Kidney epithelial cell (primary cell): ENCODE measurements around the gene DIAPH3. TPM values are rescaled to one million over a fixed set of nuclear protein-coding genes. Genes with fewer than 3 reads are reported as not detected.
A peak's percentile ranks its signal among the peaks of the same experiment; 100 is the strongest.

Source experiments
- DNase-seq: peaks from one replicate; pipeline ENCODE4 v3.0.0-alpha.2; 2010; ENCODE audit warnings: low read depth
- H3K27me3 ChIP-seq: 2 replicates; pipeline ENCODE4 v1.6.0; 2011; ENCODE audit warnings: low read length; ENCODE audit not compliant: control insufficient read depth, insufficient read depth
- H3K36me3 ChIP-seq: 2 replicates; pipeline ENCODE4 v1.5.1; 2011; ENCODE audit warnings: low read length; ENCODE audit not compliant: control insufficient read depth, insufficient read depth
- H3K4me3 ChIP-seq: 2 replicates; pipeline ENCODE4 v1.5.1; 2011; ENCODE audit warnings: low read depth, mild to moderate bottlenecking, control low read depth, low read length
- CTCF ChIP-seq: IDR thresholded peaks from 2 replicates; pipeline ENCODE4 v1.5.1; 2011; ENCODE audit warnings: mild to moderate bottlenecking, moderate library complexity, low read length, control low read depth, inconsistent platforms; ENCODE audit not compliant: insufficient read depth, poor library complexity, severe bottlenecking
- total RNA-seq: library from RNA; depleted of rRNA; stranded (reverse); fragments of >200 nt; gene quantifications from 2 replicates; pipeline ENCODE4 v1.2.3, GENCODE V29; 2015

DIAPH3 gene
- total RNA-seq, 1 donor from 2014 or later: 7.5 TPM

- TF ChIP-seq CTCF: no peak
- no peaks in the 10 kb centered on the region for H3K27me3 ChIP-seq
- H3K36me3 ChIP-seq: no peaks in the 10 kb centered on the region
- no peak for DNase-seq
- H3K4me3 ChIP-seq: no peak overlapping the region
Observed at GRCh38 chr13:59931621-59932020, 232.1 kb downstream of the DIAPH3 start.

DNA sequence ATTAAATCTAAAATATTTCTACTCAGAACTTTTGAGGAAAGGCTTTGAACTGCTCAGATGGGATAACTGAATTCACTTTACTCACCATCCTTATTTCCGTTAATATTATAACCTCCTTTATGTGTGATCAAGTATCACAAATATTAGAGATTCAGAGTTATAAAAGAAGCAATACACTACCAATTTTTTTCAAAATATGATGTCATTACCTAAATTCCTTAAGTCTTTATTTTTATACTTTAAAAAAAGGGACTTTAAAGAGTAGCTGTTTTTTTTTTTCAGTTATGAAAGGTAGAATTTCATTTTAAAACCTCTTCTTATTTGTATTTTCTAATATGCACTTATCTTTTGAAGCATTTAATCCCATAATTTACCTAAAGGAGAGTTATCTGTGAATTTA lies 239.5 kb downstream of the DIAPH3 start:
- no peak overlapping the region for H3K4me3 ChIP-seq
- H3K27me3 ChIP-seq: no peaks in the 10 kb centered on the region
- no peaks in the 10 kb centered on the region for H3K36me3 ChIP-seq
- no peak for TF ChIP-seq CTCF
- no peak for DNase-seq

- Histone ChIP-seq H3K4me3 (no peak overlapping the region), H3K36me3 (no peaks in the 10 kb centered on the region), H3K27me3 (no peaks in the 10 kb centered on the region)
- TF ChIP-seq CTCF: no peak
- no peak for DNase-seq
Observed at GRCh38 chr13:59915252-59915651, 248.5 kb downstream of the DIAPH3 start.

DNA sequence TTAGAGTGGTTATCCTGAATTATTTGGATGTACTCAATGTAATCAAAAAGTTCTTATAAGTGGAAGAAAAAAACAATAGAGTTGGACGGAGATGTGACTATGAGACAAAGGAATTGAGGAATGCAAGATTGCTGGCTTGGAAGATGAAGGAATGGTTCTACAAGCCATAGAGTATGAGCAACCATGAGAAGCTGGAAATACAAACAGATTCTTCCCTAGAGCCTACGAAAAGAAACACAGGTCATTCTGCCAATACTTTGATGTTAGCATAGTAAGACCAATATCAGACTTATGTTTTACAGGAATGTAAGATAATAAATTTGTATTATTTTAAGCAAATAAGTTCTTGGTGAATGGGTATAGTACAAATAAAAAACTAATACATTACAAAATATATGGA lies 249.2 kb downstream of the DIAPH3 start:
- DNase-seq: no peak
- Histone ChIP-seq H3K4me3 (no peak overlapping the region), H3K36me3 (no peaks in the 10 kb centered on the region), H3K27me3 (no peaks in the 10 kb centered on the region)
- TF ChIP-seq CTCF: no peak

GRCh38 chr13:59906413-59907049 lies 257.2 kb downstream of the DIAPH3 start:
- Histone ChIP-seq H3K27me3 (no peaks in the 10 kb centered on the region), H3K4me3 (no peak overlapping the region), H3K36me3 (no peaks in the 10 kb centered on the region)
- TF ChIP-seq CTCF: peak; percentile 65
- peak; percentile 23 for DNase-seq

DNA sequence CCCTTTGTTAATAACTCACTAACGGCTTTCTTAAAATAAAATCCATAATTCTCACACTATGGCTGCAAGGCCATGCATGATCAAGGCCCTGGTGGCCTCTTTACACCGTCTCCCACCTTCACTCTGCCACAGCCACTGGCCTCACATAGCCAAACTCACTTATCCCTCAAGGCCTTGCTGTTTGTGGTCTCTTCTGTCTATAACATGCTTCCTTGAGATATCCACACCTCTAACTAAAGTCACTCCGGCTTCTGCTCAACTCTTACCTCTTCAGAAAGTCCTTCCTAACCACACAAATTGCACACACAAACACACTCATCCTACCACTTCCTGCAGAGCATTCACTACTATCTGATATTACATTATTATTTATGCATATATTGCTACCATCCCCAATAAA lies 262.5 kb downstream of the DIAPH3 start:
- DNase-seq: no peak
- no peaks in the 10 kb centered on the region for H3K36me3 ChIP-seq
- H3K4me3 ChIP-seq: no peak overlapping the region
- no peak for TF ChIP-seq CTCF
- H3K27me3 ChIP-seq: no peaks in the 10 kb centered on the region
